ENCODE measurements around the gene GDI2.
"Not testable (repeated sequence)": the region's sequence is repeated elsewhere in the genome, so short reads cannot be mapped to it uniquely, and the experiment has no call there.

The GDI2 gene

GRCh38 chr10:5831446-5831782 lies 18.2 kb upstream of the GDI2 start:
- no peaks in the 10 kb centered on the region for H3K36me3 ChIP-seq (ENCODE audit: insufficient read depth, low read length)
- H3K27ac ChIP-seq: no peak overlapping the region
- H3K4me3 ChIP-seq: no peak overlapping the region
- TF ChIP-seq EZH2 (IDR thresholded peaks at IDR 0.05) (no peak), POLR2AphosphoS5 (IDR thresholded peaks at IDR 0.05; ENCODE audit: borderline replicate concordance, low read depth, low read length) (no peak)
- DNase-seq (ENCODE audit: low read depth, low spot score): no peak
- no peaks in the 10 kb centered on the region for H3K9me3 ChIP-seq (ENCODE audit: low read depth, low read length)
- H3K9ac ChIP-seq (ENCODE audit: insufficient read length): no peak overlapping the region

GRCh38 chr10:5830629-5831445 lies 17.6 kb upstream of the GDI2 start:
- H3K9ac ChIP-seq (ENCODE audit: insufficient read length): no peak overlapping the region
- no peaks in the 10 kb centered on the region for H3K9me3 ChIP-seq (ENCODE audit: low read depth, low read length)
- H3K27ac ChIP-seq: no peak overlapping the region
- no peak for TF ChIP-seq EZH2 (IDR thresholded peaks at IDR 0.05)
- no peak for TF ChIP-seq FOXP2 (optimal IDR thresholded peaks at IDR 0.05; ENCODE audit: control extremely low read depth, extremely low read length, insufficient read depth)
- no peak for DNase-seq (ENCODE audit: low read depth, low spot score)
- H3K4me3 ChIP-seq: no peak overlapping the region
- no peaks in the 10 kb centered on the region for H3K36me3 ChIP-seq (ENCODE audit: insufficient read depth, low read length)

GRCh38 chr10:5829267-5829666 lies 16.0 kb upstream of the GDI2 start:
- H3K9ac ChIP-seq (ENCODE audit: insufficient read length): no peak overlapping the region
- H3K4me3 ChIP-seq: no peak overlapping the region
- no peak for DNase-seq (ENCODE audit: low read depth, low spot score)
- H3K9me3 ChIP-seq (ENCODE audit: low read depth, low read length): no peaks in the 10 kb centered on the region
- no peaks in the 10 kb centered on the region for H3K36me3 ChIP-seq (ENCODE audit: insufficient read depth, low read length)
- H3K27ac ChIP-seq: no peak overlapping the region
- no peak for TF ChIP-seq EZH2 (IDR thresholded peaks at IDR 0.05)

GRCh38 chr10:5828725-5829124 lies 15.5 kb upstream of the GDI2 start:
- Histone ChIP-seq H3K36me3 (ENCODE audit: insufficient read depth, low read length) (no peaks in the 10 kb centered on the region), H3K4me3 (no peak overlapping the region), H3K27ac (no peak overlapping the region), H3K9ac (ENCODE audit: insufficient read length) (no peak overlapping the region), H3K9me3 (ENCODE audit: low read depth, low read length) (no peaks in the 10 kb centered on the region)
- no peak for DNase-seq (ENCODE audit: low read depth, low spot score)
- no peak for TF ChIP-seq EZH2 (IDR thresholded peaks at IDR 0.05)
- no peak for TF ChIP-seq FOXP2 (optimal IDR thresholded peaks at IDR 0.05; ENCODE audit: control extremely low read depth, extremely low read length, insufficient read depth)
- no peak for TF ChIP-seq POLR2AphosphoS5 (IDR thresholded peaks at IDR 0.05; ENCODE audit: borderline replicate concordance, low read depth, low read length)

GRCh38 chr10:5827841-5828240 lies 14.6 kb upstream of the GDI2 start:
- Histone ChIP-seq H3K27ac (no peak overlapping the region), H3K9me3 (ENCODE audit: low read depth, low read length) (no peaks in the 10 kb centered on the region), H3K4me3 (no peak overlapping the region), H3K36me3 (ENCODE audit: insufficient read depth, low read length) (no peaks in the 10 kb centered on the region), H3K9ac (ENCODE audit: insufficient read length) (no peak overlapping the region)
- TF ChIP-seq EZH2 (IDR thresholded peaks at IDR 0.05) (no peak), FOXP2 (optimal IDR thresholded peaks at IDR 0.05; ENCODE audit: control extremely low read depth, extremely low read length, insufficient read depth) (no peak), POLR2AphosphoS5 (IDR thresholded peaks at IDR 0.05; ENCODE audit: borderline replicate concordance, low read depth, low read length) (no peak)
- DNase-seq (ENCODE audit: low read depth, low spot score): no peak

GRCh38 chr10:5826511-5826910 lies 13.3 kb upstream of the GDI2 start:
- H3K36me3 ChIP-seq (ENCODE audit: insufficient read depth, low read length); H3K4me3 ChIP-seq; H3K27ac ChIP-seq; DNase-seq (ENCODE audit: low read depth, low spot score); H3K9ac ChIP-seq (ENCODE audit: insufficient read length); H3K9me3 ChIP-seq (ENCODE audit: low read depth, low read length): not testable (repeated sequence)

GRCh38 chr10:5818894-5819293 lies 5.7 kb upstream of the GDI2 start:
- H3K9me3 ChIP-seq (ENCODE audit: low read depth, low read length): no peaks in the 10 kb centered on the region

GRCh38 chr10:5818048-5818331 lies 4.8 kb upstream of the GDI2 start:
- Histone ChIP-seq H3K9ac (ENCODE audit: insufficient read length) (no peak overlapping the region), H3K27ac (no peak overlapping the region), H3K9me3 (ENCODE audit: low read depth, low read length) (no peaks in the 10 kb centered on the region), H3K4me3 (no peak overlapping the region), H3K36me3 (ENCODE audit: insufficient read depth, low read length) (no peaks in the 10 kb centered on the region)
- no peak for DNase-seq (ENCODE audit: low read depth, low spot score)
- TF ChIP-seq EZH2 (IDR thresholded peaks at IDR 0.05): no peak
- TF ChIP-seq POLR2AphosphoS5 (IDR thresholded peaks at IDR 0.05; ENCODE audit: borderline replicate concordance, low read depth, low read length): no peak
- no peak for TF ChIP-seq FOXP2 (optimal IDR thresholded peaks at IDR 0.05; ENCODE audit: control extremely low read depth, extremely low read length, insufficient read depth)

More at GRCh38 chr10:5818894-5819293, 5.7 kb upstream of the GDI2 start:
- Histone ChIP-seq H3K27ac (no peak overlapping the region), H3K4me3 (no peak overlapping the region), H3K36me3 (ENCODE audit: insufficient read depth, low read length) (no peaks in the 10 kb centered on the region), H3K9ac (ENCODE audit: insufficient read length) (no peak overlapping the region)
- DNase-seq (ENCODE audit: low read depth, low spot score): no peak
- TF ChIP-seq EZH2 (IDR thresholded peaks at IDR 0.05) (no peak), POLR2AphosphoS5 (IDR thresholded peaks at IDR 0.05; ENCODE audit: borderline replicate concordance, low read depth, low read length) (no peak), FOXP2 (optimal IDR thresholded peaks at IDR 0.05; ENCODE audit: control extremely low read depth, extremely low read length, insufficient read depth) (no peak)

GRCh38 chr10:5817322-5818047 lies 4.3 kb upstream of the GDI2 start:
- DNase-seq (ENCODE audit: low read depth, low spot score): no peak
- no peaks in the 10 kb centered on the region for H3K9me3 ChIP-seq (ENCODE audit: low read depth, low read length)
- TF ChIP-seq FOXP2 (optimal IDR thresholded peaks at IDR 0.05; ENCODE audit: control extremely low read depth, extremely low read length, insufficient read depth): no peak
- TF ChIP-seq EZH2 (IDR thresholded peaks at IDR 0.05): no peak
- TF ChIP-seq POLR2AphosphoS5 (IDR thresholded peaks at IDR 0.05; ENCODE audit: borderline replicate concordance, low read depth, low read length): no peak
- no peak overlapping the region for H3K4me3 ChIP-seq
- H3K27ac ChIP-seq: no peak overlapping the region
- no peak overlapping the region for H3K9ac ChIP-seq (ENCODE audit: insufficient read length)
- no peaks in the 10 kb centered on the region for H3K36me3 ChIP-seq (ENCODE audit: insufficient read depth, low read length)

All from SK-N-MC (cell line).